ENCODE measurements around the gene KIF7.

GRCh38 chr15:89669941-89670340 is 14.7 kb upstream of the KIF7 start:
- TF ChIP-seq HDAC6 (IDR thresholded peaks at IDR 0.05; ENCODE audit: unreplicated experiment) (no peak), SIN3A (IDR thresholded peaks at IDR 0.05; ENCODE audit: low read depth, low read length) (no peak), HCFC1 (IDR thresholded peaks at IDR 0.05; ENCODE audit: low read length) (no peak), RAD21 (IDR thresholded peaks at IDR 0.05; ENCODE audit: insufficient read depth, low read depth, low read length) (no peak), EZH2 (IDR thresholded peaks at IDR 0.05; ENCODE audit: borderline replicate concordance, control insufficient read depth, low read depth, low read length) (no peak), ZZZ3 (IDR thresholded peaks at IDR 0.05; ENCODE audit: control insufficient read depth, insufficient read length, low read depth) (no peak)
- TF ChIP-seq, protein P1, sequence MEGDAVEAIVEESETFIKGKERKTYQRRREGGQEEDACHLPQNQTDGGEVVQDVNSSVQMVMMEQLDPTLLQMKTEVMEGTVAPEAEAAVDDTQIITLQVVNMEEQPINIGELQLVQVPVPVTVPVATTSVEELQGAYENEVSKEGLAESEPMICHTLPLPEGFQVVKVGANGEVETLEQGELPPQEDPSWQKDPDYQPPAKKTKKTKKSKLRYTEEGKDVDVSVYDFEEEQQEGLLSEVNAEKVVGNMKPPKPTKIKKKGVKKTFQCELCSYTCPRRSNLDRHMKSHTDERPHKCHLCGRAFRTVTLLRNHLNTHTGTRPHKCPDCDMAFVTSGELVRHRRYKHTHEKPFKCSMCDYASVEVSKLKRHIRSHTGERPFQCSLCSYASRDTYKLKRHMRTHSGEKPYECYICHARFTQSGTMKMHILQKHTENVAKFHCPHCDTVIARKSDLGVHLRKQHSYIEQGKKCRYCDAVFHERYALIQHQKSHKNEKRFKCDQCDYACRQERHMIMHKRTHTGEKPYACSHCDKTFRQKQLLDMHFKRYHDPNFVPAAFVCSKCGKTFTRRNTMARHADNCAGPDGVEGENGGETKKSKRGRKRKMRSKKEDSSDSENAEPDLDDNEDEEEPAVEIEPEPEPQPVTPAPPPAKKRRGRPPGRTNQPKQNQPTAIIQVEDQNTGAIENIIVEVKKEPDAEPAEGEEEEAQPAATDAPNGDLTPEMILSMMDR (IDR thresholded peaks at IDR 0.05 in 2 of 3, conservative IDR thresholded peaks at IDR 0.05 in 1 of 3; ENCODE audit: control insufficient read depth in 2 of 3, extremely low read depth in 1 of 3, insufficient read depth in 1 of 3, low read depth in 3 of 3, low read length in 3 of 3): no peak

All from GM12878 (cell line).